Heart left ventricle (tissue), 16 donors: ENCODE results near the gene MNX1. TPM values are rescaled to one million over a fixed set of nuclear protein-coding genes. Genes with fewer than 3 reads are reported as not detected.

ENCODE experiments used
- ATAC-seq, 4 donors: fragments of 200-7000 bp; cut with Tn5 transposase; one replicate each; pipeline ENCODE4 v1.9.1; 2020 to 2022; ENCODE audit warnings: moderate library complexity in 4 of 4, mild to moderate bottlenecking in 3 of 4, moderate number of reproducible peaks in 1 of 4
- DNase-seq, 5 donors: peaks; one replicate each; pipeline ENCODE4 v3.0.0-alpha.2; 2020
- H3K27ac ChIP-seq, 12 donors: fragments of 200-600 bp; sonication (generic) in 4 of 12; one replicate each; pipeline versions ENCODE4 v1.5.0 to v1.8.0; 2016 to 2022; ENCODE audit warnings: mild to moderate bottlenecking in 2 of 12
- H3K27me3 ChIP-seq, 9 donors: fragments of 200-600 bp; sonication (generic) in 2 of 9; one replicate each; pipeline versions ENCODE4 v1.5.1 to v1.8.0; 2016 to 2022; ENCODE audit warnings: mild to moderate bottlenecking in 3 of 9
- H3K36me3 ChIP-seq, 9 donors: fragments of 200-600 bp; sonication (generic) in 2 of 9; one replicate each; pipeline versions ENCODE4 v1.5.0 to v1.8.0; 2018 to 2022; ENCODE audit warnings: mild to moderate bottlenecking in 2 of 9
- H3K4me1 ChIP-seq, 12 donors: fragments of 200-600 bp; sonication (generic) in 4 of 12; one replicate each; pipeline versions ENCODE4 v1.5.0 to v1.8.0; 2016 to 2022; ENCODE audit warnings: mild to moderate bottlenecking in 3 of 12
- H3K4me3 ChIP-seq, 12 donors: fragments of 200-600 bp; sonication (generic) in 4 of 12; one replicate each; pipeline versions ENCODE4 v1.5.0 to v1.8.0; 2017 to 2022; ENCODE audit warnings: mild to moderate bottlenecking in 9 of 12, moderate library complexity in 4 of 12
- H3K9me3 ChIP-seq, 12 donors: fragments of 200-600 bp; sonication (generic) in 4 of 12; one replicate each; pipeline versions ENCODE4 v1.5.0 to v1.8.0; 2016 to 2022; ENCODE audit warnings: mild to moderate bottlenecking in 1 of 12
- POLR2A ChIP-seq, 2 donors: fragments of 450-650 bp; IDR thresholded peaks; one replicate each; pipeline ENCODE4 v1.6.1; 2017; ENCODE audit warnings: antibody characterized with exemption in 2 of 2, mild to moderate bottlenecking in 2 of 2, moderate library complexity in 2 of 2
- WGBS, 4 donors: extraction: QIAGEN DNeasy Blood & Tissue Kit in 2 of 4; methylation state at CpG; one replicate each; pipeline versions ENCODE4 v1.1.5 to v1.1.7; 2013 to 2018; 5-methylcytosine and 5-hydroxymethylcytosine counted together
- intact Hi-C, 10 donors: fragments of 100-400 bp; cut with DNase I; formaldehyde crosslinking; loops; one replicate each; pipeline versions ENCODE4 v1.11.1 to v1.14.2; 2022
- polyA plus RNA-seq, 2 donors: library from polyadenylated mRNA; stranded (reverse); fragments of 200-250 nt; gene quantifications; one replicate each; pipeline ENCODE4 v1.2.3, GENCODE V29; 2013
- total RNA-seq, 9 donors: library from RNA; depleted of rRNA in 2 of 9; stranded (reverse); fragments of >200 nt in 2 of 9; fragmentation: NEBNext Ultra II Directional in 3 of 9; extraction: Animal tissue kit (Norgen Biotek cat#: 25700) in 3 of 9; gene quantifications; one replicate each; pipeline versions ENCODE4 v1.1.0 to v1.2.4, GENCODE V29; 2016 to 2023
- TF ChIP-seq, protein P1 (sequence below), 12 donors: fragments of 200-600 bp; sonication (generic) in 4 of 12; IDR thresholded peaks; one replicate each; pipeline versions ENCODE4 v1.5.0 to v1.8.0; 2018 to 2022; ENCODE audit warnings: antibody characterized with exemption in 12 of 12, mild to moderate bottlenecking in 5 of 12
- donor health status: ischemic (EF 13 %, LVEDD 7.1; RV severe dilation, severe dysfunction).
- donor health status: healthy with polysubstance abuse.
- donor health status: DM: no; HTN: yes; CAD: no.
- donor health status: DM: no; HTN: no; CAD: no.
- donor health status: ischemic (EF 25% LVEDD 6.9; RV normal size, moderate dysfunction).
- donor health status: ischemic (EF 25% LVEDD 5.7; RV mildly dilated, moderate dysfunction).
- donor health status: healthy.
- donor health status: DM: yes; HTN: yes; CAD: no.
- donor health status: ischemic (EF 35%, LVEDD 5.7; RV mildly dilated, moderate dysfunction).
- donor health status: nonischemic (EF 11% LVEDD 7.7; RV severe dilation, severe dysfunction).
- donor health status: DM: yes; HTN: yes; CAD: no.
- donor health status: PGD.
- donor health status: ischemic (EF 29% LVEDD 5.4; RV normal size, mild dysfunction).
- donor health status: nonischemic (EF 23%, LVEDD 6.1; RV moderate dilation, normal function).

Gene MNX1
- total and polyA plus RNA-seq, 11 donors = not detected

DNA sequence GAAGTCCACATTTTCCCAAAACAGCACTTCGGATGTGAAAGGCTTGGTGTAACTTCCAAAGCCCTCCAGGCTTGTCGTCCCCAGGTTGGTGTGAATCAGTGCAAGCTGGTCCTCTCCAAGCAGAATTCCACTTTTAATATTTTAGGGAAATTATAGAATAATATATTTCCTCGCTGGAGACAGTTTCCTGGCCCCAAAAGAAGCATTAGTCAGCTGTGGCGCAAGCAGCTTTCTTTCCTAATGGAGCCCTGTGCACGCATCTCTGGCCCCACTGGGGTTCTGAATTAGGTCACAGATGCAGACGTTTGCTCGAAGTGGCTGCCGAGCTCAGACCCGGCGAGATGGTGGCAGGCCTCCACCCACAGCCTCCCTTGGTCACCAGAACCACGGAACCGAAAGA, 33.3 kb upstream of the MNX1 start:
- no peak for DNase-seq
- Histone ChIP-seq H3K4me3 (no peak overlapping the region), H3K4me1 (no peaks in the 10 kb centered on the region), H3K27ac (no peak overlapping the region), H3K36me3 (no peaks in the 10 kb centered on the region), H3K27me3 (peaks cover 0 to 45% (median 9%) of the 10 kb centered on the region in 9 donors), H3K9me3 (no peaks in the 10 kb centered on the region)
- ATAC-seq = no peak
- no peak for TF ChIP-seq POLR2A (IDR thresholded peaks at IDR 0.05)
- TF ChIP-seq, protein P1, sequence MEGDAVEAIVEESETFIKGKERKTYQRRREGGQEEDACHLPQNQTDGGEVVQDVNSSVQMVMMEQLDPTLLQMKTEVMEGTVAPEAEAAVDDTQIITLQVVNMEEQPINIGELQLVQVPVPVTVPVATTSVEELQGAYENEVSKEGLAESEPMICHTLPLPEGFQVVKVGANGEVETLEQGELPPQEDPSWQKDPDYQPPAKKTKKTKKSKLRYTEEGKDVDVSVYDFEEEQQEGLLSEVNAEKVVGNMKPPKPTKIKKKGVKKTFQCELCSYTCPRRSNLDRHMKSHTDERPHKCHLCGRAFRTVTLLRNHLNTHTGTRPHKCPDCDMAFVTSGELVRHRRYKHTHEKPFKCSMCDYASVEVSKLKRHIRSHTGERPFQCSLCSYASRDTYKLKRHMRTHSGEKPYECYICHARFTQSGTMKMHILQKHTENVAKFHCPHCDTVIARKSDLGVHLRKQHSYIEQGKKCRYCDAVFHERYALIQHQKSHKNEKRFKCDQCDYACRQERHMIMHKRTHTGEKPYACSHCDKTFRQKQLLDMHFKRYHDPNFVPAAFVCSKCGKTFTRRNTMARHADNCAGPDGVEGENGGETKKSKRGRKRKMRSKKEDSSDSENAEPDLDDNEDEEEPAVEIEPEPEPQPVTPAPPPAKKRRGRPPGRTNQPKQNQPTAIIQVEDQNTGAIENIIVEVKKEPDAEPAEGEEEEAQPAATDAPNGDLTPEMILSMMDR (IDR thresholded peaks at IDR 0.05) = no peak
- intact Hi-C loops = no loop called here
- 68 to 77% (median 70%) methylated on average over 12 of the region's 12 CpGs for whole genome bisulfite sequencing, 4 donors

DNA sequence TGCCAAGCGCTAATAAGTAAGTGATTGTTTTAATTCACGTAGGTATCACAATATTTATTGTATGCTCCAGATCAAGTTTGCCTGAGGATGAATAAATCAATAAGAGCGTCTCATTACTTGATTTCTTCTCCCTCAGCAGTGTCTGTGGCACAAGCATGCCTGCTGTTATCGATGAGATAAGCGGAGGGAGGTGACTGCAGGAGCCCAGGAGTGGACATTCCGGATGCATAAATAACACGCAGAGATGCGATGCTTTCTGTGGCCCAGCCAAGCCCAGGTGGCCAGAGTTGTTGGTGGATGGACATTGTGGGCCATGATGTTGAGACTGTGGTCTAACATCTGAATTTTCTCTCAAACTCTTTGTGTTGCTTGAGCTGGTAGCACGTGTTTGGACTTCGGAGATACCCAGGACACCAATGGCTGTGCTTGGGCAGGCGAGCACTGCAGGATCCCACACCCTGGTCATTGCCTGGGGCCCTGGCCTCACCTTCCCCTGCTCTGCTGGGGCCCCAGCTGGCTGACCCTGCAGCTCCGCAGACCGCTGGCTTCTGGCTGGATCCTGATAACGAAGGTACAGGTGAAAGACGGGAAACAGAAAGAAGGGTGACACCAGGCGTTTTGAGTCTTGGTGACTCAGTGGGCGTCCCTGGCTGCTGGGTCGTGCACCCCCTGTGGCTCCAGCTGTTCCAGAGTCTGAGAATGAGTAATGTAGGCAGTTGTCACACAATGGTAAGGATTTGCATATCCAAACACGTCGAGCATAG, 31.2 kb upstream of the MNX1 start:
- TF ChIP-seq POLR2A (IDR thresholded peaks at IDR 0.05) = no peak
- H3K4me3 ChIP-seq = no peak overlapping the region
- H3K27ac ChIP-seq = no peak overlapping the region
- 53 to 56% (median 54%) methylated on average over 19 to 20 of the region's 20 CpGs for WGBS, 4 donors
- DNase-seq (no peak), ATAC-seq (no peak)
- H3K36me3 ChIP-seq = no peaks in the 10 kb centered on the region
- H3K4me1 ChIP-seq = no peaks in the 10 kb centered on the region
- no peaks in the 10 kb centered on the region for H3K9me3 ChIP-seq
- H3K27me3 ChIP-seq = peaks cover 0 to 48% (median 9%) of the 10 kb centered on the region in 9 donors
- intact Hi-C loops = no loop called here

DNA sequence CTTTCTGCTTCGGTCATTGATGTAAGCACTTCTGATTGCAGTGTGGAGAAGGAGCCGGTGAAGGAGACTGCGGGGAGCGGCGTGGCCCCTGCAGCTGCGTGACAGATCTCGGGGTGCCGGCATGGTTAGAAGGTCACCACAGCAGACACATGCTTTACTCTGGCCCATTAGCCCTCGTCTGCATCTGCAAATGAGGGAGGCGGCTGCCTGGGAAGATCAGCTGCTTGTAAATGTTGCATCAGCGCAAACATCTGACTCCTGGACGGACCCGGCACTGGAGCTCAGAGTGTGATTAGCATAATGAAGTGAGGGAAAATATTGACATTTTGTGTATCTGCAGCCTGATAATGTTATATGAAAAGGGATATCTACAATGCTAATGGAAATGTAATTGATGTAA, 30.5 kb upstream of the MNX1 start:
- Histone ChIP-seq H3K4me1 (no peaks in the 10 kb centered on the region), H3K9me3 (peaks cover 0 to 6% (median 2%) of the 10 kb centered on the region in 12 donors), H3K4me3 (no peak overlapping the region), H3K27me3 (peaks cover 0 to 42% (median 9%) of the 10 kb centered on the region in 9 donors), H3K27ac (no peak overlapping the region), H3K36me3 (no peaks in the 10 kb centered on the region)
- TF ChIP-seq, protein P1 (IDR thresholded peaks at IDR 0.05) = no peak
- TF ChIP-seq POLR2A (IDR thresholded peaks at IDR 0.05) = no peak
- WGBS, 4 donors = 40 to 48% (median 40%) methylated on average over 13 of the region's 13 CpGs
- intact Hi-C loops = no loop called here
- DNase-seq (no peak), ATAC-seq (no peak)

DNA sequence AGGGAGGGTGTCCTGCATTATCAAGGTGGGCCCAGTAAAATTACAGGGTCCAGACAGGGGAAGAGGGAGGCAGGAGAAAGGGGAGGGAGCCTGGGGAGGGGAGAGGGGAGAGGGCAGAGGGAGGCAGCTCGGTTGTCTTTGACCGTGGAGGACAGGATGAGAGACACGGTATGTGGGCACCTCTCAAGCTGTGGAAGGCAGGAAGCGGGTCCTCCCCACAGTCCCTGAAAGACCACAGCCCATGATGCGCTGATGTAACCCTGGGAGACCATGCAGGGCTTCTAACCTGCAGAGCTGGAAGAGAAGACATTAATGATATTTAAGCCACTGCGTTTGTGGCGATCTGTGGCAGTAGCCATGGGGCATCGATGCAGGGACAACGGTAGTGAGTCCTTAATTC, 27.2 kb upstream of the MNX1 start:
- Histone ChIP-seq H3K27me3 (peaks cover 0 to 46% (median 11%) of the 10 kb centered on the region in 9 donors), H3K4me3 (no peak overlapping the region), H3K36me3 (no peaks in the 10 kb centered on the region), H3K27ac (no peak overlapping the region), H3K4me1 (no peaks in the 10 kb centered on the region), H3K9me3 (peaks cover 0 to 15% (median 3%) of the 10 kb centered on the region in 12 donors)
- DNase-seq = no peak
- no peak for TF ChIP-seq POLR2A (IDR thresholded peaks at IDR 0.05)
- TF ChIP-seq, protein P1 (IDR thresholded peaks at IDR 0.05) = no peak
- intact Hi-C loops = no loop called here
- 70 to 85% (median 76%) methylated on average over 9 of the region's 9 CpGs for WGBS, 4 donors
- ATAC-seq = no peak
